Loucy (cell line): ENCODE measurements around the gene LYPD1.

Source experiments
- CTCF ChIP-seq: fragments of 200-600 bp; sonication (generic); conservative IDR thresholded peaks from 2 replicates; pipeline ENCODE4 v1.5.1; 2014; ENCODE audit warnings: mild to moderate bottlenecking, antibody characterized with exemption, low read length
- EZH2phosphoT487 ChIP-seq: fragments of 200-600 bp; IDR thresholded peaks from 2 replicates; pipeline ENCODE4 v1.6.1; 2018; ENCODE audit warnings: antibody characterized with exemption, mild to moderate bottlenecking, moderate library complexity, borderline replicate concordance

GRCh38 chr2:132668189-132668823 is 1.7 kb downstream of the LYPD1 start:
- TF ChIP-seq CTCF: no peak
- no peak for TF ChIP-seq EZH2phosphoT487
